Kidney (tissue), 14 donors: ENCODE data around the gene CRYAA. TPM values are rescaled to one million over a fixed set of nuclear protein-coding genes. Genes with fewer than 3 reads are reported as not detected.

Experiments used
- DNase-seq, 5 donors: peaks; one replicate each; pipeline ENCODE4 v3.0.0-alpha.2; 2013 to 2020
- FAIRE-seq: peaks from 2 replicates; lab custom pipeline; 2012; peaks lifted over from hg19 to GRCh38; lab: Jason Lieb, UNC
- H3K27ac ChIP-seq, 2 donors: one replicate each; pipeline ENCODE4 v1.7.0; 2013; ENCODE audit warnings: low read depth in 2 of 2, low read length in 2 of 2, inconsistent platforms in 1 of 2
- H3K27me3 ChIP-seq: one replicate; pipeline ENCODE4 v1.7.1; 2013; ENCODE audit warnings: low read length, inconsistent platforms; ENCODE audit not compliant: control insufficient read depth, insufficient read depth
- H3K36me3 ChIP-seq, 3 donors: one replicate each; pipeline versions ENCODE4 v1.7.0 to v1.7.1; 2013; ENCODE audit warnings: low read length in 3 of 3, control low read depth in 1 of 3, inconsistent platforms in 1 of 3; ENCODE audit not compliant: insufficient read depth in 3 of 3, control insufficient read depth in 2 of 3
- H3K4me1 ChIP-seq, 3 donors: one replicate each; pipeline versions ENCODE4 v1.7.0 to v1.7.1; 2013; ENCODE audit warnings: low read length in 3 of 3, inconsistent platforms in 1 of 3, low read depth in 1 of 3; ENCODE audit not compliant: control insufficient read depth in 2 of 3, insufficient read depth in 2 of 3
- H3K4me3 ChIP-seq, 3 donors: one replicate each; pipeline versions ENCODE4 v1.7.0 to v1.8.1; 2013; ENCODE audit warnings: low read length in 3 of 3, control low read depth in 1 of 3, inconsistent platforms in 1 of 3
- H3K9ac ChIP-seq, 3 donors: one replicate each; pipeline versions ENCODE4 v1.7.0 to v1.7.1; 2013; ENCODE audit warnings: low read length in 3 of 3, control low read depth in 1 of 3, inconsistent platforms in 1 of 3
- H3K9me3 ChIP-seq, 3 donors: one replicate each; pipeline versions ENCODE4 v1.7.0 to v1.7.1; 2013; ENCODE audit warnings: low read length in 3 of 3, control low read depth in 1 of 3, inconsistent platforms in 1 of 3; ENCODE audit not compliant: control insufficient read depth in 2 of 3, insufficient read depth in 1 of 3
- intact Hi-C: fragments of 100-400 bp; cut with DNase I; formaldehyde crosslinking; loops from one replicate; pipeline ENCODE4 v1.11.1; 2022
- polyA plus RNA-seq: library from polyadenylated mRNA; stranded (reverse); fragments of 350-450 nt; fragmentation: Illumina TruSeq; extraction: RNeasy Lipid Tissue Mini Kit (QIAGEN cat#74804); gene quantifications from one replicate; pipeline ENCODE4 v1.2.3, GENCODE V29; 2014; ENCODE audit warnings: low read depth, low replicate concordance; ENCODE audit not compliant: insufficient read depth
- total RNA-seq: library from RNA; stranded (reverse); fragmentation: NEBNext Ultra II Directional; extraction: Animal tissue kit (Norgen Biotek cat#: 25700); gene quantifications from one replicate; pipeline ENCODE4 v1.2.1, GENCODE V29; 2021
- TF ChIP-seq, protein P1 (sequence below): IDR thresholded peaks from 3 replicates; pipeline ENCODE4 v1.5.1; 2012; ENCODE audit warnings: mild to moderate bottlenecking, moderate library complexity, borderline replicate concordance; ENCODE audit not compliant: insufficient read depth; ENCODE audit errors: extremely low read depth
- donor health status: control.
- donor health status: control.
- donor health status: control.
- donor health status: control.
- donor health status: control.
- donor health status: DM: yes; HTN: yes; CAD: no.
- donor health status: Normal renal cell carcinoma (clear cell type).

Gene CRYAA
- total and polyA plus RNA-seq, 2 donors from 2014 or later = 28.6 TPM; not detected in 1

DNA sequence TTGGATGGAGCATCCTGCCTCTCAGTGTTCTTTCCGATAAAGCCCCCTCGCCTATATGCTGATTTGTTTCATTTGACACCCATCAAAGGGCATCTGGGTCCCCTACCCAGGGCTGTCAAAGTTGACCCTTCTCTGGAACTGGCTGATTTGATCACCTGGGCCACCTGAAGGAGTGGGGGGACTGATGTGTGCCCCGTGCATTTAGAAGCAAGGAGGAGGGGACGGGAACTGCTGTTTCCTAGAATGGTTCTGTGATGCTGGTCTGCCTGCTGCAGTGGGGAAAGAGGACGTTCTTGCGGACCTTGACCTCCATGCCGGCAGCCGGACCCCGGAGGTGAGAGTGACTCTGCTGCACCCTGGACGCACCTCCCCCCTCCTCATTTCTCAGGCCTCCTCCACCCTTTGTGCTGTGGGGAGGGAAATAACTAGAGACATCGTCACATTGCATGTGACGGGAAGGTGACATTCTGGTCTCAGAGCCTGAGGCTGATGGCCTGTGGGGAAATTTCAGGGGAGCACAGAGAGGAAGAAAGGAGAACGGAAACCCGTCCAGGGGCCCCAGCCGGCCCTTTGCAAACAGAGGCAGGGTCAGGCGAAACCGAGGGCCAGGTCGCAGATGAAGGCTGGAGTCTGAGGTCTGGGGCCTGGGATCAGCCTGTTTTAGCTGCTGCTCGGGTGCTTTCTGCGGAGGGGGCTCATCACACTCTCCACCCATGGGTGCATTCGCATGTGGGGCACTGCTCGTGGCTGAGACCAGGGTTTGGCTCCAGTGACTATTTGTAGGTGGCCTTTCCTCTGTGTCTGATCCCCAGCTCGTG, 25.7 kb downstream of the CRYAA start:
- Histone ChIP-seq H3K36me3 (no peaks in the 10 kb centered on the region), H3K4me3 (no peak overlapping the region), H3K9me3 (no peaks in the 10 kb centered on the region), H3K27me3 (no peaks in the 10 kb centered on the region), H3K9ac (no peak overlapping the region), H3K27ac (peak overlapping the region in 1 of 2 donors; percentile 45), H3K4me1 (peaks cover 0 to 3% (median 0%) of the 10 kb centered on the region in 3 donors)
- intact Hi-C loops = no loop called here
- FAIRE-seq (no peak), DNase-seq (peak in 4 of 5 donors; percentile 11 to 61 (median 40))
- TF ChIP-seq, protein P1, sequence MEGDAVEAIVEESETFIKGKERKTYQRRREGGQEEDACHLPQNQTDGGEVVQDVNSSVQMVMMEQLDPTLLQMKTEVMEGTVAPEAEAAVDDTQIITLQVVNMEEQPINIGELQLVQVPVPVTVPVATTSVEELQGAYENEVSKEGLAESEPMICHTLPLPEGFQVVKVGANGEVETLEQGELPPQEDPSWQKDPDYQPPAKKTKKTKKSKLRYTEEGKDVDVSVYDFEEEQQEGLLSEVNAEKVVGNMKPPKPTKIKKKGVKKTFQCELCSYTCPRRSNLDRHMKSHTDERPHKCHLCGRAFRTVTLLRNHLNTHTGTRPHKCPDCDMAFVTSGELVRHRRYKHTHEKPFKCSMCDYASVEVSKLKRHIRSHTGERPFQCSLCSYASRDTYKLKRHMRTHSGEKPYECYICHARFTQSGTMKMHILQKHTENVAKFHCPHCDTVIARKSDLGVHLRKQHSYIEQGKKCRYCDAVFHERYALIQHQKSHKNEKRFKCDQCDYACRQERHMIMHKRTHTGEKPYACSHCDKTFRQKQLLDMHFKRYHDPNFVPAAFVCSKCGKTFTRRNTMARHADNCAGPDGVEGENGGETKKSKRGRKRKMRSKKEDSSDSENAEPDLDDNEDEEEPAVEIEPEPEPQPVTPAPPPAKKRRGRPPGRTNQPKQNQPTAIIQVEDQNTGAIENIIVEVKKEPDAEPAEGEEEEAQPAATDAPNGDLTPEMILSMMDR = no peak

DNA sequence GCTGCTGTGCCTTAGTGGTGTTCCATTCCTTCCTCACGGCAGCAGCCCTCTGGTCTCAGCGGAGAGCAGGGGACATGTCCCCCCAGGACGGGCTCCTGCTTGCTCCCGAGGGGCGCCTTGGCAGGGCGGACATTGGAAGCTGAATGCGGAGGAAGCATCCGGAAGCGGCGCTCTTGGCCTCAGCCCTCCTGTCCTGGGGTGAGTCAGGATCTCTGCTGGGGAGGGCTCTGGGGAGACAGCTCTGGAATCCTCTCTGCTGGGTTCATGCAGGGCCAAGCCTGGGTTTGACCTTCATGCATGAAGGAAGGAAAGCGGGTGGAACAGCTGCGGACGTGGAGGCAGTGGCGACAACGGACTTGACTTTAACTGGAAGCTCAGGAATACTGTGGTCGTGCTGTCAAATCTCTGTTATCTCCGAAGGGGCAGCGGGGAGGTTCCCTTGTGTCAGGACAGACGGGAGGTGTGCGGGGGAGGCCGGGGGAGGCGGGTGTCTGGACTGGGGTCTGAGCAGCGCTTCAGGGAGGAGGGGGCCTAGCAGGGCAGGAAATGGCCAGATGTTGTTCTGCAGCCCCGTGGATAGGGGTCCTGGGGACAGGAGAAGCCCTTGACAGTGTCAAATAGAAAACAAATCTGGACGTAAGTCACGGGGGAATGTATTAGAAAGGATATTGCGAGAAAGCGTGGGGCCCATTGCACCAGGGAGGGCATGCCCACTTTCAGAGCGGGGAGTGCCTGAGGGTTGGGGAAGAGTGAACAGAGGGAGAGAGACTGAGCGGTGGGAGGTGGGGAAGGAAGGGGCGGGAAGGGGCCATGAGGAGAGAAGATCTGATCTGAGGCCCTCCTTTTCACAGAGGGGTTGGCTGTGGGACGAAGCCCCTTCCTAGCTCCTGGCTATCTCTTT, 26.6 kb downstream of the CRYAA start:
- TF ChIP-seq, protein P1 = no peak
- no peaks in the 10 kb centered on the region for H3K36me3 ChIP-seq
- H3K9ac ChIP-seq = no peak overlapping the region
- H3K27me3 ChIP-seq = no peaks in the 10 kb centered on the region
- intact Hi-C loops = no loop called here
- H3K27ac ChIP-seq = peak overlapping the region in 1 of 2 donors; percentile 45
- H3K4me3 ChIP-seq = no peak overlapping the region
- DNase-seq (peak; percentile 56 to 84 (median 71)), FAIRE-seq (no peak)
- peaks cover 0 to 3% (median 0%) of the 10 kb centered on the region in 3 donors for H3K4me1 ChIP-seq
- no peaks in the 10 kb centered on the region for H3K9me3 ChIP-seq

DNA sequence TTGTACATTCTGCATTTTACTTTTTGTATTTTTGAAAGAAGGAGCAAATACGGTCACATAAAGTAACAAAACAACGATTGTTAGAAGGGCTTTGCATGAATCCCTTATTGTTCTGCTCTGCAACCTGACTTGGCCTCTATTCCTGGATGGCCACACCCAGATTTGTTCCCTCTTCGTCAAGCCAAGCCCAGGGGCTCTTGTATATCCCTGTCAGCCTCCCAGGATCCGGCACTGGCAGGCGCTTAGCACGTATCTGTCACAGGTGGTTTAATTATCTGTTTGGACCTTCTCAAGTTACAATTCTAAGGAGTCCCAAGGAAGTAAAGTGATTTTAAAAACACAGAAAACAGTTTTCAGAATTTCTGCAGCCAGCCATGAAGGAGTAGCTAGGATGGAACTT, 28.0 kb downstream of the CRYAA start:
- Histone ChIP-seq H3K9me3 (peaks cover 0 to 6% (median 3%) of the 10 kb centered on the region in 3 donors), H3K27me3 (no peaks in the 10 kb centered on the region), H3K4me3 (no peak overlapping the region), H3K9ac (no peak overlapping the region), H3K27ac (no peak overlapping the region), H3K36me3 (no peaks in the 10 kb centered on the region), H3K4me1 (peaks cover 0 to 3% (median 0%) of the 10 kb centered on the region in 3 donors)
- DNase-seq = peak; percentile 15 to 84 (median 30)
- FAIRE-seq = no peak
- TF ChIP-seq, protein P1 = no peak
- intact Hi-C loops = no loop called here
